HPDE6-E6E7 (cell line): ENCODE measurements around the gene SMARCB1.

ENCODE experiments used
- DNase-seq: peaks from one replicate; pipeline ENCODE4 v3.0.0; 2011; ENCODE audit warnings: missing footprints; ENCODE audit errors: extremely low spot score

The SMARCB1 gene

DNA sequence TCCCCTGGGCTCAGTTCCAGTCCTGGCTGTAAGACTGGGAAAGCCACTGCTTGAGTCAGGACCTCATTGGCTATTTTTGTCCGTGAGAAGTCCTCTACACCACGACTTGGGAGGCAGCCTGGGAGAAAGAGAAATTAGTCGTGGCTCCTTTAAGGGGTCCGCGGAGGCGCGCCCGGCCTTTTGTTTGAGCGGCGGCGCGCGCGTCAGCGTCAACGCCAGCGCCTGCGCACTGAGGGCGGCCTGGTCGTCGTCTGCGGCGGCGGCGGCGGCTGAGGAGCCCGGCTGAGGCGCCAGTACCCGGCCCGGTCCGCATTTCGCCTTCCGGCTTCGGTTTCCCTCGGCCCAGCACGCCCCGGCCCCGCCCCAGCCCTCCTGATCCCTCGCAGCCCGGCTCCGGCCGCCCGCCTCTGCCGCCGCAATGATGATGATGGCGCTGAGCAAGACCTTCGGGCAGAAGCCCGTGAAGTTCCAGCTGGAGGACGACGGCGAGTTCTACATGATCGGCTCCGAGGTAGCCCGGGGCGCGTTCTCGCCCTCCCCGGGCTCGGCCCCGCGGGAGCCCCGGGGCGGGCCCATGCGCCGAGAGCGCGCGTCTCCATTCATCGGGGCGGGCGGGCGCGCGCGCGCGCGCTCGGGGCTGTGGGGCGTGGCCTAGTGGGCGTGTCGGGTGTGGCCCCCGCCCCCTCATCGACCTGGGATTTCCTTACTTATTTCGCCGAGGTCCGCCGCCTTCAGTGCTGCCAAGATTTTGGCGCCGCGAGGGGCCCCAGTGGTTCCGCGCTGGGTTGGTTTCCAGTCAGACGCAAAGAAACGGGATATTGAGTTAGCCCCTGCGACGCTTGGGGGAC, at the start of gene SMARCB1:
Gene SMARCB1 (plus strand): TSS at position 215 of the 848 bp plus-strand sequence. CDS start 204 bp downstream, at position 419.
- peak; percentile 83 for DNase-seq

DNA sequence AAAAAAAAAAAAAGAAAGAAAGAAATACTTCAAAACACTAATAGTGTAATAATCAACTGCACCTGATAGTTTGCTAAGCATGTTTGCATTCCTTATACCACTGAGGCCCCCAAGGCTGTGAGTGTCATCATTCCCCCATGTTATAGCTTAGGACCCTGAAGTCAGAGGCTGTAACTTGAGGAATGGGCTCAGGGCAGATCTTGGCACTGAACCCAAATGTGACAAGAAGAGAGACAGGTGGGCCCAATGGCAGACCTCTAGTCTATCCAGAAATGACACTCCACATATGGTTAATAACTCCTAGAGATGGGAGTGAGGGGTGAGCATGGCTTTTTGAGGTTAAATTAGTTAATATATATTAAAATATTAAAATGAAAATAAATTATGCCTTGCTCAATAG, 49.1 kb upstream of the SMARCB1 start:
- DNase-seq: no peak

DNA sequence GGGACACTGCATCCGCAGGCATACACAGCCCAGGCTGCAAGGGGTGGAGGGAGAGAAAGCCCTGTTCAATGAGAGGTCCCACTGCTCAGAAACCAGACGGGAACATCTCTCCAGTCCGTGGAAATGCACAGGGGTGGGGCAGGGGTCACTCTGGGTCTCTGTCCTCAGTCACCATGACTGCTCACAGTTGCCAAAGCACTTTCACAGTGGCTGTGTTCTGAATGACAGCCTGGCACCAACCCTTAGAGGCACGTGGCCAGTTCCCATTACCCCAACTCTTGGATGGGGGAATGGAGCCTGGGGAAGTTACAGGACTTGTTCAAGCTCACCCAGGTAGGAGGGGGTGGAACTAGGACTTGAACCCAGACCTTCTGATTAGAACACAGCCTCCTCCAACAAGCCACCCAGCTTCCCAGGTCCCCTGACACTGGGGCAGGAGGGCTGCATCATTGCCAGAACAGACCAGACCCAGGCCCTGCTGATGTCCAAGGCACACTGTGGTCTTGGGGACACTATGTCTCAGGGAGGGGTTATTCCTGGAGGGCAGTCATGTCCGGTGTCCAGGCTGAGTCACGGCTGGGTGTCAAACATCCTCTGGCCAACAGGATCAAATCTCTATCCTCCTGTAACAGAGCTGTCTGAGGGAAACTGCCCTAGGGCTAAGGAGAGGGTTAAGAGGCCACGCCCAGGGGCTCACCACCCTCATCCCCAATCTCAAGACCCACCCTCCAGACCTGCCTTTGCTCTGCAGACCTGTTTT, 44.1 kb upstream of the SMARCB1 start:
- DNase-seq: no peak

DNA sequence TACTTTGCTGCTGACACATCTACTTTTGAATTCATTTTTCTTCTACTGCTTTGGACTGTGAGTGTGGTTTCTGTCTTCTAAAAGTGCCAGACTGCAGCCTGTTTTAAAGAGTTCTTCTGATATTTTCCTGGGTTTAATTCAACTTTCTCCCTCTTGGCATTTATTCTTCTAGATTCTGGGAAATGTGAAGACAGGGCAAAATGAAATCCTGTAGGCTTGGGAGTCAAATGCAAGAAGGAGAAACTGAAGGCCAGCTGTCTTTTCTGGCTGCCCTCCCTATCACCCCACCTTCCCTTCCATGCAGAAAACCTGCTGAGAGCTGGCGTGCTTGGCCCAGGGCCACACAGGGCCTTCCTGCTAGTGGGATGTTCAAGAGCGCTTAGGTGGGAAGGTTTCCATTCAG, 43.5 kb upstream of the SMARCB1 start:
- no peak for DNase-seq

- no peak for DNase-seq
Observed at GRCh38 chr22:23744001-23744400, 42.8 kb upstream of the SMARCB1 start.

GRCh38 chr22:23744485-23744884, 42.3 kb upstream of the SMARCB1 start:
- no peak for DNase-seq

DNA sequence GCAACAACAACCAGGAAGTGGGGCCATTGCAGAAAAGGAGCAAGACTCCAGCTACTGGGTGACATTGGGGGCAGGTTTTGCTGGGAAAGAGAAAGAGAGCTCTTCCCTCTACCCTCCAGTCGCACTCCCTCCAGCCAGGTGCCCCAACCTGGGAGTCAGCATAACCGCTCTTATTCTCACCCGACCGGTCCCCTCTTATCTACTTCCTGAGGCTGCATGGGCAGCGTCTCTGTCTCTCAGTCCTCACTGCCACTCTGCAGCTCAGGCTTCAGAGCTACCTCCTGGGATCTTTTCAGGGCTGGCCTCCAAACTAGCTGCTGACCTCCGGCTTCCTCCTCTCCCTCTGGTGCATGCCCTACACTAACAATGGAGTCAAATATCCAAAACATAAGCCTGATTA, 41.0 kb upstream of the SMARCB1 start:
- DNase-seq: no peak

- DNase-seq: no peak
Observed at GRCh38 chr22:23749841-23750301, 36.9 kb upstream of the SMARCB1 start.

DNA sequence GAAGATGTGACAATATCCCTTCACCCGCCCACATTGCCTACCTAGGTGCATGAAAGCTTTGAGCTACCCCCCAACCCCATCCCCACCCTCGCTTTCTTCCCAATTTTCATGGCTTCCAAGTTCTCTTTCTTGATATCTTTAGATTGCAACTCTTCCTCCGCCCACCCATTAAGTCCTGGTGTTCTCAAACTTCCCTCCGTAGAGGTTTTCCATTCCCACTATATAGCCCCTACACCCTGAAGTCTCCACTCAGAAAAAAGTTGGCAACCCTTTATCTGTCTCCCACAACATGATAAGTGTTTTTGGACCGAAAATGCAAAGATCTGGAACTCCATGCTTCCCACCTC, 36.4 kb upstream of the SMARCB1 start:
- no peak for DNase-seq

- peak; percentile 84 for DNase-seq
Observed at GRCh38 chr22:23750714-23751440, 35.9 kb upstream of the SMARCB1 start, which contains the start of gene ZNF70. Gene ZNF70, minus strand, starts transcription at chr22:23751112. Its CDS starts 5,972 bp downstream, at chr22:23745140.

- no peak for DNase-seq
Observed at GRCh38 chr22:23751441-23751996, 35.2 kb upstream of the SMARCB1 start.

GRCh38 chr22:23752090-23752691, 34.6 kb upstream of the SMARCB1 start:
- DNase-seq: no peak

DNA sequence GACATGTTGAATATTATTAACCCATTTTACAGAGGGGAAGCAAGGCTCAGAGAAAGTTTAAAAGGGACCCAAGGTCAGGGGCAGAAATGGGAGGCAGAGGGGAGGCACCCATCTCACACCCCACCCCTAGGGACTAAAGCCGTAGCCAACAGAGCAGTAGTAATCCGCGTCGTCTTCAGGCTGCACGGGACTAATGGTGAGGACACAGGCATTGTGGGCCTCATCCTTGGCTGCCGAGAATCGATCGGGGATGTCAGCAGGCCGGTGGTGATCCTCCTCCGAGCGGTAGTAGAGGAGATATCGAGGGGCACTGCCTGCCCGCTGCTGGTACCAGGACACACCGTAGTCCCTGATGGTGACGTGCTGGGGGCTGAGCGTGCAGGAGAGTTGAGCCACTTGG, 34.0 kb upstream of the SMARCB1 start:
- DNase-seq: no peak

- DNase-seq: no peak
Observed at GRCh38 chr22:23753385-23753784, 33.4 kb upstream of the SMARCB1 start.

DNA sequence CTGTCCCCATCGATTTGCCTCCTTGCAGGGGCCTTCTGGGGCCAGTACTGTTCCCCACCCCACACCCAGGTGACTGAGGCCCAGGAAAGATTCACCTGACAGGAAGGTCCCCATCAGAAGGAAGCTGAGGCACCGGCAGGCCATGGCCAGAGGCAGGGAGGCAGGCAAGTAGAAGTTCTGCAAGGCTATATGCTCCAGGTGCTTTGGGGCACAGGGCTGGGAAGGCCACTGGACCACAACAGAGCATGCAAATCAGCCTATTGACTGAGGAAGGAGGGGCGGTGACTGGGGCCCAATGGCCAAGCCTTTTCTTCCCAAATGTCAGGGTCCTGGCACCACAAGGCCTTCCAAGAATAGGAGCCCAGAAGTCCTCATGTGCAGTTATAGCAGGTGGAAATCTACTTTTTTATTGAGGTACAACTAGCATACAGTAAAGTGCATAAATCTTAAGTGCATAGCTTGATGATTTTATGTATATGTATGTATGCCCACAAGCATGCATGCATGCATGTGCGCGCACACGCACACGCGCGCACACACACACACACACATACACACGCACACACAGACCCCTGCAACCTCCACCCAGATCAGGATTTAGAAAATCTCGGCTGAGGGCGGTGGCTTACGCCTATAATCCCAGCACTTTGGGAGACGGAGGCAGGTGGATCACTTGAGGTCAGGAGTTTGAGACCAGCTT, 32.4 kb upstream of the SMARCB1 start, which contains the start of gene VPREB3:
Gene VPREB3 (minus strand): TSS at position 206 of the 700 bp plus-strand sequence. CDS start 62 bp downstream, at position 144.
- DNase-seq: no peak

- DNase-seq: no peak
Observed at GRCh38 chr22:23754980-23755636, 31.7 kb upstream of the SMARCB1 start.

- no peak for DNase-seq
Observed at GRCh38 chr22:23755711-23756110, 31.1 kb upstream of the SMARCB1 start.

- no peak for DNase-seq
Observed at GRCh38 chr22:23756891-23757290, 29.9 kb upstream of the SMARCB1 start.

- DNase-seq: no peak
Observed at GRCh38 chr22:23759566-23759965, 27.2 kb upstream of the SMARCB1 start.

DNA sequence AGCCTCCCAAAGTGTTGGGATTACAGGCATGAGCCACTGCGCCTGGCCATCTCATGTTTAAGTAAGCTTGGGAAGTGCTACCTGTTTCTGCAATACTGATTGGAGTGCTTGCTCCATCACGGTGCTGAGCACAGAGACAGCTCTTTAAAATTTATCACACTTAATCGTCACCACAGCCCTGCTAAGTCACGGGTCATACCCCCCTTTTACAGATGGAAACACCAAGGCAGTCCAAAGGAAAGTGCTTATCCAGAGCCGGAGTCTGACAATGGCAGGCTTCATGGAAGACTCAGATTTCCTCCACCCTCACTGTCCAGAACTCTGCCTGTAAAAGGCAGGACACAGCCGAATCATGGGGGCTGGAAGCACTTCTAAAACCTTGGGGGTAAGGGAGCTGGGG, 26.7 kb upstream of the SMARCB1 start:
- no peak for DNase-seq
